WTC11 (cell line): ENCODE measurements around the gene WWOX. TPM values are rescaled to one million over a fixed set of nuclear protein-coding genes. Genes with fewer than 3 reads are reported as not detected.

Source experiments
- ATAC-seq: fragments of 200-7000 bp; cut with Tn5 transposase; 2 replicates; pipeline ENCODE4 v1.10.0; 2021; ENCODE audit warnings: mild to moderate bottlenecking, moderate library complexity
- CTCF ChIA-PET: fragments of 300-600 bp; sonication (Branson Sonifier 250); formaldehyde crosslinking; loops from one replicate; lab custom pipeline; 2021; ENCODE audit warnings: antibody characterized with exemption; lab: Charles Lee
- POLR2A ChIA-PET: fragments of 350-600 bp; sonication (Branson Sonifier 250); formaldehyde crosslinking; loops from one replicate; lab custom pipeline; 2021; ENCODE audit warnings: antibody characterized with exemption; lab: Charles Lee
- DNase-seq: peaks from one replicate; pipeline ENCODE4 v3.0.0; 2021; ENCODE audit warnings: low spot score
- H3K27ac Mint-ChIP-seq: 2 replicates; pipeline ENCODE4 v1.8.0; 2021; ENCODE audit warnings: mixed read lengths
- H3K27me3 Mint-ChIP-seq: 2 replicates; pipeline ENCODE4 v1.8.0; 2021; ENCODE audit warnings: low read depth, mild to moderate bottlenecking, moderate library complexity, mixed read lengths
- H3K36me3 Mint-ChIP-seq: 2 replicates; pipeline ENCODE4 v1.8.0; 2021; ENCODE audit warnings: mixed read lengths
- H3K4me1 Mint-ChIP-seq: 2 replicates; pipeline ENCODE4 v1.8.0; 2022; ENCODE audit warnings: mixed read lengths
- H3K4me3 Mint-ChIP-seq: 2 replicates; pipeline ENCODE4 v1.8.0; 2021; ENCODE audit warnings: mild to moderate bottlenecking, moderate library complexity, mixed read lengths
- H3K9me3 Mint-ChIP-seq: 2 replicates; pipeline ENCODE4 v1.8.0; 2021; ENCODE audit warnings: mixed read lengths
- CTCF ChIP-seq: fragments of 200-600 bp; IDR thresholded peaks from 2 replicates; pipeline ENCODE4 v1.8.0; 2022; ENCODE audit warnings: antibody characterized with exemption
- E2F5 ChIP-seq: sonication (generic); formaldehyde crosslinking; IDR thresholded peaks from 2 replicates; pipeline ENCODE4 v1.8.1; 2022; ENCODE audit warnings: mild to moderate bottlenecking, moderate library complexity, missing genetic modification reagents
- EMX1 ChIP-seq: fragments of 250-450 bp; sonication (Bioruptor Pico); IDR thresholded peaks from 2 replicates; pipeline ENCODE4 v1.8.0; 2021; ENCODE audit warnings: mild to moderate bottlenecking
- ETV6 ChIP-seq: sonication (generic); formaldehyde crosslinking; IDR thresholded peaks from 2 replicates; pipeline ENCODE4 v1.8.1; 2022; ENCODE audit warnings: mild to moderate bottlenecking, missing genetic modification reagents
- FOXK1 ChIP-seq: sonication (generic); formaldehyde crosslinking; IDR thresholded peaks from 2 replicates; pipeline ENCODE4 v1.8.0; 2022; ENCODE audit warnings: mild to moderate bottlenecking, moderate library complexity, missing genetic modification reagents
- FOXP1 ChIP-seq: sonication (generic); formaldehyde crosslinking; IDR thresholded peaks from 2 replicates; pipeline ENCODE4 v1.8.0; 2022; ENCODE audit warnings: missing genetic modification reagents, mild to moderate bottlenecking, moderate library complexity, borderline replicate concordance
- FOXP4 ChIP-seq: sonication (generic); formaldehyde crosslinking; IDR thresholded peaks from 2 replicates; pipeline ENCODE4 v1.8.0; 2022; ENCODE audit warnings: mild to moderate bottlenecking, missing genetic modification reagents
- MYBL2 ChIP-seq: sonication (generic); formaldehyde crosslinking; IDR thresholded peaks from 2 replicates; pipeline ENCODE4 v1.8.1; 2023; ENCODE audit warnings: mild to moderate bottlenecking, moderate library complexity, missing genetic modification reagents
- NFE2L1 ChIP-seq: sonication (generic); formaldehyde crosslinking; IDR thresholded peaks from 2 replicates; pipeline ENCODE4 v1.8.1; 2023; ENCODE audit warnings: missing genetic modification reagents
- SOX15 ChIP-seq: fragments of 250-450 bp; sonication (Bioruptor Pico); IDR thresholded peaks from 2 replicates; pipeline ENCODE4 v1.9.0; 2021; ENCODE audit warnings: mild to moderate bottlenecking
- TP53 ChIP-seq: sonication (generic); formaldehyde crosslinking; IDR thresholded peaks from 2 replicates; pipeline ENCODE4 v1.8.1; 2023; ENCODE audit warnings: mild to moderate bottlenecking, missing genetic modification reagents
- USF2 ChIP-seq: sonication (generic); formaldehyde crosslinking; IDR thresholded peaks from 2 replicates; pipeline ENCODE4 v1.8.1; 2023; ENCODE audit warnings: mild to moderate bottlenecking, missing genetic modification reagents, moderate library complexity
- ZNF219 ChIP-seq: sonication (generic); formaldehyde crosslinking; IDR thresholded peaks from 2 replicates; pipeline ENCODE4 v1.8.0; 2023; ENCODE audit warnings: missing genetic modification reagents, mild to moderate bottlenecking, borderline replicate concordance
- ZNF232 ChIP-seq: sonication (generic); formaldehyde crosslinking; IDR thresholded peaks from 2 replicates; pipeline ENCODE4 v1.8.0; 2022; ENCODE audit warnings: mild to moderate bottlenecking, missing genetic modification reagents
- ZNF425 ChIP-seq: fragments of 250-450 bp; sonication (Bioruptor Pico); conservative IDR thresholded peaks from 2 replicates; pipeline ENCODE4 v1.9.0; 2021; ENCODE audit warnings: mild to moderate bottlenecking
- total RNA-seq: library from RNA; stranded (reverse); gene quantifications from 3 replicates; pipeline ENCODE4 v1.2.3, GENCODE V29; 2021
- TF ChIP-seq, protein P1 (sequence below): sonication (generic); formaldehyde crosslinking; IDR thresholded peaks from 2 replicates; pipeline ENCODE4 v1.8.0; 2022; ENCODE audit warnings: mild to moderate bottlenecking, missing genetic modification reagents
- TF ChIP-seq, protein P2 (sequence below): sonication (generic); formaldehyde crosslinking; IDR thresholded peaks from 2 replicates; pipeline ENCODE4 v1.8.1; 2022; ENCODE audit warnings: low read depth, missing genetic modification reagents, borderline replicate concordance
- TF ChIP-seq, protein P3 (sequence below): sonication (generic); formaldehyde crosslinking; IDR thresholded peaks from 2 replicates; pipeline ENCODE4 v1.8.1; 2022; ENCODE audit warnings: low read depth, mild to moderate bottlenecking, moderate library complexity, missing genetic modification reagents, borderline replicate concordance
- TF ChIP-seq, protein P4 (sequence below): sonication (generic); formaldehyde crosslinking; IDR thresholded peaks from 2 replicates; pipeline ENCODE4 v1.8.1; 2022; ENCODE audit warnings: missing genetic modification reagents, borderline replicate concordance

Gene WWOX
- total RNA-seq, 1 experiment from 2014 or later = 15.7 TPM

- CTCF ChIA-PET = no interaction called here
- H3K4me3 Mint-ChIP-seq = no peak overlapping the region
- no peak overlapping the region for H3K27ac Mint-ChIP-seq
- DNase-seq (no peak), ATAC-seq (no peak)
- H3K27me3 Mint-ChIP-seq = no peaks in the 10 kb centered on the region
- H3K36me3 Mint-ChIP-seq = no peaks in the 10 kb centered on the region
- H3K9me3 Mint-ChIP-seq = no peaks in the 10 kb centered on the region
- H3K4me1 Mint-ChIP-seq = peaks cover 39% of the 10 kb centered on the region
- POLR2A ChIA-PET = no interaction called here
- TF ChIP-seq, protein P1, sequence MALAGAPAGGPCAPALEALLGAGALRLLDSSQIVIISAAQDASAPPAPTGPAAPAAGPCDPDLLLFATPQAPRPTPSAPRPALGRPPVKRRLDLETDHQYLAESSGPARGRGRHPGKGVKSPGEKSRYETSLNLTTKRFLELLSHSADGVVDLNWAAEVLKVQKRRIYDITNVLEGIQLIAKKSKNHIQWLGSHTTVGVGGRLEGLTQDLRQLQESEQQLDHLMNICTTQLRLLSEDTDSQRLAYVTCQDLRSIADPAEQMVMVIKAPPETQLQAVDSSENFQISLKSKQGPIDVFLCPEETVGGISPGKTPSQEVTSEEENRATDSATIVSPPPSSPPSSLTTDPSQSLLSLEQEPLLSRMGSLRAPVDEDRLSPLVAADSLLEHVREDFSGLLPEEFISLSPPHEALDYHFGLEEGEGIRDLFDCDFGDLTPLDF (CRISPR knock-in tag) = no peak
- TF ChIP-seq E2F5 = no peak
- no peak for TF ChIP-seq FOXP4 (CRISPR knock-in tag)
- TF ChIP-seq, protein P2, sequence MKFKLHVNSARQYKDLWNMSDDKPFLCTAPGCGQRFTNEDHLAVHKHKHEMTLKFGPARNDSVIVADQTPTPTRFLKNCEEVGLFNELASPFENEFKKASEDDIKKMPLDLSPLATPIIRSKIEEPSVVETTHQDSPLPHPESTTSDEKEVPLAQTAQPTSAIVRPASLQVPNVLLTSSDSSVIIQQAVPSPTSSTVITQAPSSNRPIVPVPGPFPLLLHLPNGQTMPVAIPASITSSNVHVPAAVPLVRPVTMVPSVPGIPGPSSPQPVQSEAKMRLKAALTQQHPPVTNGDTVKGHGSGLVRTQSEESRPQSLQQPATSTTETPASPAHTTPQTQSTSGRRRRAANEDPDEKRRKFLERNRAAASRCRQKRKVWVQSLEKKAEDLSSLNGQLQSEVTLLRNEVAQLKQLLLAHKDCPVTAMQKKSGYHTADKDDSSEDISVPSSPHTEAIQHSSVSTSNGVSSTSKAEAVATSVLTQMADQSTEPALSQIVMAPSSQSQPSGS = no peak
- TF ChIP-seq ETV6 (CRISPR knock-in tag) = no peak
- no peak for TF ChIP-seq TP53 (CRISPR knock-in tag)
- no peak for TF ChIP-seq USF2 (CRISPR knock-in tag)
- no peak for TF ChIP-seq FOXK1
- no peak for TF ChIP-seq ZNF425 (CRISPR knock-in tag)
- TF ChIP-seq, protein P3, sequence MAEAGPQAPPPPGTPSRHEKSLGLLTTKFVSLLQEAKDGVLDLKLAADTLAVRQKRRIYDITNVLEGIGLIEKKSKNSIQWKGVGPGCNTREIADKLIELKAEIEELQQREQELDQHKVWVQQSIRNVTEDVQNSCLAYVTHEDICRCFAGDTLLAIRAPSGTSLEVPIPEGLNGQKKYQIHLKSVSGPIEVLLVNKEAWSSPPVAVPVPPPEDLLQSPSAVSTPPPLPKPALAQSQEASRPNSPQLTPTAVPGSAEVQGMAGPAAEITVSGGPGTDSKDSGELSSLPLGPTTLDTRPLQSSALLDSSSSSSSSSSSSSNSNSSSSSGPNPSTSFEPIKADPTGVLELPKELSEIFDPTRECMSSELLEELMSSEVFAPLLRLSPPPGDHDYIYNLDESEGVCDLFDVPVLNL (CRISPR knock-in tag) = no peak
- no peak for TF ChIP-seq SOX15 (CRISPR knock-in tag)
- TF ChIP-seq EMX1 (CRISPR knock-in tag) = no peak
- no peak for TF ChIP-seq ZNF219 (CRISPR knock-in tag)
- TF ChIP-seq, protein P4, sequence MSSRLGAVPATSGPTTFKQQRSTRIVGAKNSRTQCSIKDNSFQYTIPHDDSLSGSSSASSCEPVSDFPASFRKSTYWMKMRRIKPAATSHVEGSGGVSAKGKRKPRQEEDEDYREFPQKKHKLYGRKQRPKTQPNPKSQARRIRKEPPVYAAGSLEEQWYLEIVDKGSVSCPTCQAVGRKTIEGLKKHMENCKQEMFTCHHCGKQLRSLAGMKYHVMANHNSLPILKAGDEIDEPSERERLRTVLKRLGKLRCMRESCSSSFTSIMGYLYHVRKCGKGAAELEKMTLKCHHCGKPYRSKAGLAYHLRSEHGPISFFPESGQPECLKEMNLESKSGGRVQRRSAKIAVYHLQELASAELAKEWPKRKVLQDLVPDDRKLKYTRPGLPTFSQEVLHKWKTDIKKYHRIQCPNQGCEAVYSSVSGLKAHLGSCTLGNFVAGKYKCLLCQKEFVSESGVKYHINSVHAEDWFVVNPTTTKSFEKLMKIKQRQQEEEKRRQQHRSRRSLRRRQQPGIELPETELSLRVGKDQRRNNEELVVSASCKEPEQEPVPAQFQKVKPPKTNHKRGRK = no peak
- no peak for TF ChIP-seq ZNF232 (CRISPR knock-in tag)
- no peak for TF ChIP-seq MYBL2
- TF ChIP-seq FOXP1 (CRISPR knock-in tag) = no peak
- TF ChIP-seq NFE2L1 (CRISPR knock-in tag) = no peak
- TF ChIP-seq CTCF = no peak
Observed at GRCh38 chr16:79076047-79076767, 976.8 kb downstream of the WWOX start.
